Activated naive CD4-positive, alpha-beta T cell treated with anti-CD3 and anti-CD28 coated beads, Interleukin-2, amount 50 U/mL, for 72 hours (primary cell): Measurements from ENCODE around the gene PGC. TPM values are rescaled to one million over a fixed set of nuclear protein-coding genes. Genes with fewer than 3 reads are reported as not detected.

Experiments
- ATAC-seq, 2 donors: fragments of 150-1000 bp; cut with Tn5 transposase; 2 replicates each; pipeline ENCODE4 v1.10.0; 2021; ENCODE audit warnings: mild to moderate bottlenecking in 2 of 2, moderate library complexity in 2 of 2
- DNase-seq, 2 donors: peaks; one replicate each; pipeline ENCODE4 v3.0.0; 2021 to 2022; ENCODE audit warnings: low spot score in 2 of 2
- H3K27ac Mint-ChIP-seq, 2 donors: one replicate each; pipeline ENCODE4 v1.8.0; 2022; ENCODE audit warnings: mild to moderate bottlenecking in 2 of 2, mixed read lengths in 2 of 2
- H3K36me3 Mint-ChIP-seq, 2 donors: one replicate each; pipeline ENCODE4 v1.8.0; 2022; ENCODE audit warnings: mixed read lengths in 2 of 2
- H3K9me3 Mint-ChIP-seq, 2 donors: one replicate each; pipeline ENCODE4 v1.8.0; 2022; ENCODE audit warnings: mixed read lengths in 2 of 2
- total RNA-seq, 2 donors: library from RNA; stranded (reverse); gene quantifications; one replicate each; pipeline ENCODE4 v1.2.3, GENCODE V29; 2022

PGC gene
- total RNA-seq, 2 donors from 2014 or later: not detected

GRCh38 chr6:41728073-41728936 lies 18.9 kb downstream of the PGC start:
- ATAC-seq: no peak
- no peak for DNase-seq
- Mint-ChIP-seq H3K9me3 (no peaks in the 10 kb centered on the region), H3K36me3 (no peaks in the 10 kb centered on the region), H3K27ac (no peak overlapping the region)

GRCh38 chr6:41727705-41728072 lies 19.5 kb downstream of the PGC start:
- DNase-seq (no peak), ATAC-seq (no peak)
- Mint-ChIP-seq H3K9me3 (no peaks in the 10 kb centered on the region), H3K36me3 (no peaks in the 10 kb centered on the region), H3K27ac (no peak overlapping the region)

- ATAC-seq (no peak), DNase-seq (no peak)
- Mint-ChIP-seq H3K27ac (no peak overlapping the region), H3K36me3 (no peaks in the 10 kb centered on the region), H3K9me3 (no peaks in the 10 kb centered on the region)
Observed at GRCh38 chr6:41726876-41727275, 20.3 kb downstream of the PGC start.

- Mint-ChIP-seq H3K9me3 (no peaks in the 10 kb centered on the region), H3K27ac (no peak overlapping the region), H3K36me3 (no peaks in the 10 kb centered on the region)
- no peak for ATAC-seq
- no peak for DNase-seq
Observed at GRCh38 chr6:41724586-41725501, 22.4 kb downstream of the PGC start.

- DNase-seq (no peak), ATAC-seq (no peak)
- no peaks in the 10 kb centered on the region for H3K9me3 Mint-ChIP-seq
- H3K27ac Mint-ChIP-seq: no peak overlapping the region
- H3K36me3 Mint-ChIP-seq: no peaks in the 10 kb centered on the region
Observed at GRCh38 chr6:41724228-41724580, 23.0 kb downstream of the PGC start.

GRCh38 chr6:41723530-41724227 lies 23.5 kb downstream of the PGC start:
- ATAC-seq (peak in 1 of 2 donors; percentile 28), DNase-seq (no peak)
- no peaks in the 10 kb centered on the region for H3K36me3 Mint-ChIP-seq
- H3K9me3 Mint-ChIP-seq: no peaks in the 10 kb centered on the region
- no peak overlapping the region for H3K27ac Mint-ChIP-seq

- no peak overlapping the region for H3K27ac Mint-ChIP-seq
- DNase-seq (no peak), ATAC-seq (no peak)
- H3K9me3 Mint-ChIP-seq: no peaks in the 10 kb centered on the region
- no peaks in the 10 kb centered on the region for H3K36me3 Mint-ChIP-seq
Observed at GRCh38 chr6:41722969-41723529, 24.1 kb downstream of the PGC start.

- peak overlapping the region in 1 of 2 donors; percentile 57 for H3K27ac Mint-ChIP-seq
- H3K9me3 Mint-ChIP-seq: no peaks in the 10 kb centered on the region
- no peak for ATAC-seq
- no peaks in the 10 kb centered on the region for H3K36me3 Mint-ChIP-seq
- DNase-seq: no peak
Observed at GRCh38 chr6:41721414-41721813, 25.8 kb downstream of the PGC start.

GRCh38 chr6:41720783-41721182 lies 26.4 kb downstream of the PGC start:
- ATAC-seq (no peak), DNase-seq (no peak)
- peak overlapping the region in 1 of 2 donors; percentile 57 for H3K27ac Mint-ChIP-seq

GRCh38 chr6:41720262-41720620 lies 27.0 kb downstream of the PGC start:
- H3K36me3 Mint-ChIP-seq: no peaks in the 10 kb centered on the region
- no peak overlapping the region for H3K27ac Mint-ChIP-seq
- H3K9me3 Mint-ChIP-seq: no peaks in the 10 kb centered on the region
- DNase-seq (no peak), ATAC-seq (no peak)

More at GRCh38 chr6:41720783-41721182, 26.4 kb downstream of the PGC start:
- no peaks in the 10 kb centered on the region for H3K36me3 Mint-ChIP-seq
- no peaks in the 10 kb centered on the region for H3K9me3 Mint-ChIP-seq

- no peaks in the 10 kb centered on the region for H3K36me3 Mint-ChIP-seq
- H3K27ac Mint-ChIP-seq: no peak overlapping the region
- ATAC-seq (no peak), DNase-seq (no peak)
- H3K9me3 Mint-ChIP-seq: no peaks in the 10 kb centered on the region
Observed at GRCh38 chr6:41719436-41720261, 27.5 kb downstream of the PGC start.

- Mint-ChIP-seq H3K9me3 (no peaks in the 10 kb centered on the region), H3K36me3 (no peaks in the 10 kb centered on the region), H3K27ac (no peak overlapping the region)
- no peak for DNase-seq
- no peak for ATAC-seq
Observed at GRCh38 chr6:41718828-41719227, 28.4 kb downstream of the PGC start.

- H3K27ac Mint-ChIP-seq: no peak overlapping the region
- no peak for ATAC-seq
Observed at GRCh38 chr6:41717392-41717736, 29.8 kb downstream of the PGC start.

GRCh38 chr6:41716516-41717391 lies 30.4 kb downstream of the PGC start:
- Mint-ChIP-seq H3K27ac (no peak overlapping the region), H3K9me3 (no peaks in the 10 kb centered on the region), H3K36me3 (no peaks in the 10 kb centered on the region)
- ATAC-seq: no peak
- DNase-seq: no peak

More at GRCh38 chr6:41717392-41717736, 29.8 kb downstream of the PGC start:
- DNase-seq: no peak
- H3K36me3 Mint-ChIP-seq: no peaks in the 10 kb centered on the region
- H3K9me3 Mint-ChIP-seq: no peaks in the 10 kb centered on the region

GRCh38 chr6:41715795-41716515 lies 31.2 kb downstream of the PGC start:
- Mint-ChIP-seq H3K9me3 (no peaks in the 10 kb centered on the region), H3K27ac (peak overlapping the region; percentile 6 to 72), H3K36me3 (no peaks in the 10 kb centered on the region)
- ATAC-seq: peak in 1 of 2 donors; percentile 61
- DNase-seq: no peak
